ENCODE measurements around the gene RTN4RL1. TPM values are rescaled to one million over a fixed set of nuclear protein-coding genes. Genes with fewer than 3 reads are reported as not detected.

Gene RTN4RL1
- total and polyA plus RNA-seq, 9 donors, result 0.30 to 4.1 (median 1.6) TPM; not detected in 1

GRCh38 chr17:2057760-2058585 lies 32.8 kb upstream of the RTN4RL1 start:
- 22 to 40% (median 31%) methylated on average over 61 to 98 of the region's 98 CpGs for WGBS, 3 donors
- H3K27me3 ChIP-seq, result no peaks in the 10 kb centered on the region
- TF ChIP-seq POLR2A (IDR thresholded peaks at IDR 0.05) (peak; percentile 33), CTCF (IDR thresholded peaks at IDR 0.05) (no peak)
- no peaks in the 10 kb centered on the region for H3K36me3 ChIP-seq
- peak in 4 of 5 donors; percentile 56 to 65 (median 62) for DNase-seq
- peaks cover 21% of the 10 kb centered on the region for H3K4me1 ChIP-seq (ENCODE audit: insufficient read depth)
- no peaks in the 10 kb centered on the region for H3K9me3 ChIP-seq
- H3K4me3 ChIP-seq, result peak overlapping the region; percentile 8
- H3K27ac ChIP-seq, result peak overlapping the region; percentile 89 to 98
- intact Hi-C loops (cut with DNase I), result loop anchor here (2.0 to 5.0 kb wide), 3 partner anchors 119 to 224 kb away; no protein-coding TSS in a partner anchor

GRCh38 chr17:2057175-2057759 lies 32.1 kb upstream of the RTN4RL1 start:
- H3K27ac ChIP-seq, result peak overlapping the region; percentile 89 to 98
- peaks cover 16% of the 10 kb centered on the region for H3K4me1 ChIP-seq (ENCODE audit: insufficient read depth)
- H3K36me3 ChIP-seq, result no peaks in the 10 kb centered on the region
- no peaks in the 10 kb centered on the region for H3K9me3 ChIP-seq
- intact Hi-C loops (cut with DNase I), result loop anchor here (2.0 to 5.0 kb wide), 3 partner anchors 120 to 225 kb away; no protein-coding TSS in a partner anchor
- 11 to 24% (median 17%) methylated on average over 68 to 81 of the region's 81 CpGs for WGBS, 3 donors
- TF ChIP-seq CTCF (IDR thresholded peaks at IDR 0.05), result peak in 1 of 3 donors; percentile 5
- TF ChIP-seq POLR2A (IDR thresholded peaks at IDR 0.05), result no peak
- H3K4me3 ChIP-seq, result peak overlapping the region; percentile 41
- no peaks in the 10 kb centered on the region for H3K27me3 ChIP-seq
- peak in 3 of 5 donors; percentile 37 to 62 (median 54) for DNase-seq

- Histone ChIP-seq H3K27ac (peak overlapping the region; percentile 89 to 98), H3K4me3 (peak overlapping the region; percentile 41), H3K36me3 (no peaks in the 10 kb centered on the region), H3K4me1 (ENCODE audit: insufficient read depth) (peaks cover 15% of the 10 kb centered on the region), H3K9me3 (no peaks in the 10 kb centered on the region), H3K27me3 (no peaks in the 10 kb centered on the region)
- intact Hi-C loops (cut with DNase I), result loop anchor here (2.0 to 5.0 kb wide), 3 partner anchors 121 to 226 kb away; no protein-coding TSS in a partner anchor
- TF ChIP-seq CTCF (IDR thresholded peaks at IDR 0.05) (peak in 2 of 3 donors; percentile 8 to 12), POLR2A (IDR thresholded peaks at IDR 0.05) (no peak), EP300 (IDR thresholded peaks at IDR 0.05) (no peak)
- WGBS, 3 donors, result 12 to 16% (median 12%) methylated on average over 63 to 85 of the region's 85 CpGs
- peak; percentile 44 to 71 (median 62) for DNase-seq
Measured at GRCh38 chr17:2056206-2057174, 31.4 kb upstream of the RTN4RL1 start.
